ENCODE measurements around the gene FOXP1. TPM values are rescaled to one million over a fixed set of nuclear protein-coding genes. Genes with fewer than 3 reads are reported as not detected.

Gene FOXP1
- polyA plus RNA-seq, 1 donor (not counting 4 experiments of a cell fraction or from before 2014, with no cell fraction given): 14.6 TPM

- DNase-seq (ENCODE audit: low read depth, low spot score) (no peak), FAIRE-seq (no peak)
- Histone ChIP-seq H3K79me2 (ENCODE audit: control insufficient read depth, insufficient read depth, low read length) (peaks cover 53% of the 10 kb centered on the region), H3K4me1 (ENCODE audit: control insufficient read depth, extremely low read depth, insufficient read depth, low read length) (no peaks in the 10 kb centered on the region), H3K4me2 (ENCODE audit: control insufficient read depth, extremely low read depth, insufficient read depth, low read depth, low read length) (no peak overlapping the region), H3K27ac (ENCODE audit: control insufficient read depth, insufficient read depth, low read length) (no peak overlapping the region), H2AFZ (ENCODE audit: control insufficient read depth, low read length) (no peak overlapping the region), H3K36me3 (ENCODE audit: control insufficient read depth in 2 of 2, extremely low read depth in 1 of 2, insufficient read depth in 2 of 2, low read length in 2 of 2) (peaks cover 3 to 18% of the 10 kb centered on the region in 2 experiments), H3K9me3 (ENCODE audit: control insufficient read depth, low read depth, low read length) (no peaks in the 10 kb centered on the region), H3K9me1 (ENCODE audit: control insufficient read depth, extremely low read depth, insufficient read depth, low read length) (no peaks in the 10 kb centered on the region), H3K27me3 (ENCODE audit: control insufficient read depth, extremely low read depth, insufficient read depth, low read length) (no peaks in the 10 kb centered on the region), H3K9ac (ENCODE audit: control insufficient read depth, extremely low read depth, insufficient read depth, low read length) (no peak overlapping the region), H4K20me1 (ENCODE audit: control insufficient read depth, extremely low read depth, insufficient read depth, low read length) (no peaks in the 10 kb centered on the region), H3K4me3 (ENCODE audit: control insufficient read depth in 2 of 3, extremely low read depth in 1 of 3, insufficient read depth in 2 of 3, low read depth in 1 of 3, low read length in 3 of 3) (no peak overlapping the region)
- TF ChIP-seq CTCF (optimal IDR thresholded peaks at IDR 0.05 in 1 of 3, IDR thresholded peaks at IDR 0.05 in 1 of 3, conservative IDR thresholded peaks at IDR 0.05 in 1 of 3; ENCODE audit: extremely low read depth in 1 of 3, insufficient read depth in 2 of 3, low read length in 3 of 3) (no peak), EZH2 (IDR thresholded peaks at IDR 0.05; ENCODE audit: low read length) (no peak)
- dilution Hi-C loops (cut with MboI; ENCODE audit: extremely low pct_ligation_motif_present, low sequenced_read_pairs): no loop called here
Measured at GRCh38 chr3:71028184-71028583, 555.3 kb downstream of the FOXP1 start.

GRCh38 chr3:71026634-71027578 is 556.6 kb downstream of the FOXP1 start:
- no peak overlapping the region for H3K4me2 ChIP-seq (ENCODE audit: control insufficient read depth, extremely low read depth, insufficient read depth, low read depth, low read length)
- no peak overlapping the region for H3K4me3 ChIP-seq (ENCODE audit: control insufficient read depth in 2 of 3, extremely low read depth in 1 of 3, insufficient read depth in 2 of 3, low read depth in 1 of 3, low read length in 3 of 3)
- no peak overlapping the region for H3K9ac ChIP-seq (ENCODE audit: control insufficient read depth, extremely low read depth, insufficient read depth, low read length)
- dilution Hi-C loops (cut with MboI; ENCODE audit: extremely low pct_ligation_motif_present, low sequenced_read_pairs): no loop called here
- H3K9me3 ChIP-seq (ENCODE audit: control insufficient read depth, low read depth, low read length): no peaks in the 10 kb centered on the region
- no peaks in the 10 kb centered on the region for H3K27me3 ChIP-seq (ENCODE audit: control insufficient read depth, extremely low read depth, insufficient read depth, low read length)
- no peak for TF ChIP-seq CTCF (optimal IDR thresholded peaks at IDR 0.05 in 1 of 3, IDR thresholded peaks at IDR 0.05 in 1 of 3, conservative IDR thresholded peaks at IDR 0.05 in 1 of 3; ENCODE audit: extremely low read depth in 1 of 3, insufficient read depth in 2 of 3, low read length in 3 of 3)
- TF ChIP-seq EZH2 (IDR thresholded peaks at IDR 0.05; ENCODE audit: low read length): no peak
- no peaks in the 10 kb centered on the region for H3K4me1 ChIP-seq (ENCODE audit: control insufficient read depth, extremely low read depth, insufficient read depth, low read length)
- H3K27ac ChIP-seq (ENCODE audit: control insufficient read depth, insufficient read depth, low read length): no peak overlapping the region
- DNase-seq (ENCODE audit: low read depth, low spot score) (no peak), FAIRE-seq (no peak)
- H3K9me1 ChIP-seq (ENCODE audit: control insufficient read depth, extremely low read depth, insufficient read depth, low read length): no peaks in the 10 kb centered on the region
- H3K79me2 ChIP-seq (ENCODE audit: control insufficient read depth, insufficient read depth, low read length): peaks cover 53% of the 10 kb centered on the region
- H4K20me1 ChIP-seq (ENCODE audit: control insufficient read depth, extremely low read depth, insufficient read depth, low read length): no peaks in the 10 kb centered on the region
- peaks cover 3 to 25% of the 10 kb centered on the region in 2 experiments for H3K36me3 ChIP-seq (ENCODE audit: control insufficient read depth in 2 of 2, extremely low read depth in 1 of 2, insufficient read depth in 2 of 2, low read length in 2 of 2)
- no peak overlapping the region for H2AFZ ChIP-seq (ENCODE audit: control insufficient read depth, low read length)

All from keratinocyte (primary cell).